Thyroid gland (tissue), 4 donors: ENCODE results near the gene RETREG1. TPM values are rescaled to one million over a fixed set of nuclear protein-coding genes. Genes with fewer than 3 reads are reported as not detected.

Experiments
- DNase-seq, 2 donors: peaks; one replicate each; pipeline ENCODE4 v3.0.0-alpha.2; 2019
- H3K27ac ChIP-seq, 3 donors: fragments of 200-600 bp; sonication (generic); 1 replicate in 2 of 3; 2 replicates in 1 of 3; pipeline ENCODE4 v1.5.1; 2016 to 2019; ENCODE audit warnings: mild to moderate bottlenecking in 1 of 3, moderate library complexity in 1 of 3
- H3K27me3 ChIP-seq: fragments of 200-600 bp; sonication (generic); one replicate; pipeline ENCODE4 v1.5.1; 2019
- H3K36me3 ChIP-seq, 2 donors: fragments of 200-600 bp; sonication (generic); one replicate each; pipeline ENCODE4 v1.5.1; 2016 to 2019
- H3K4me1 ChIP-seq, 2 donors: fragments of 200-600 bp; sonication (generic); one replicate each; pipeline ENCODE4 v1.5.1; 2017 to 2019
- H3K4me3 ChIP-seq, 3 donors: fragments of 200-600 bp; sonication (generic); replicated peaks in 1 of 3; 1 replicate in 2 of 3; 2 replicates in 1 of 3; pipeline ENCODE4 v1.5.1; 2016; ENCODE audit warnings: mild to moderate bottlenecking in 1 of 3
- H3K9me3 ChIP-seq: fragments of 200-600 bp; sonication (generic); one replicate; pipeline ENCODE4 v1.5.1; 2017
- POLR2A ChIP-seq, 2 donors: fragments of 450-650 bp; IDR thresholded peaks; one replicate each; pipeline ENCODE4 v1.6.1; 2017; ENCODE audit warnings: antibody characterized with exemption in 2 of 2, mild to moderate bottlenecking in 2 of 2, moderate library complexity in 1 of 2
- WGBS, 2 donors: methylation state at CpG; one replicate each; pipeline ENCODE4 v1.1.5; 2017; 5-methylcytosine and 5-hydroxymethylcytosine counted together
- intact Hi-C: fragments of 100-400 bp; cut with DNase I; formaldehyde crosslinking; loops from one replicate; pipeline ENCODE4 v1.15.1; 2023
- total RNA-seq, 4 donors: library from RNA; depleted of rRNA; stranded (reverse); fragments of >200 nt; gene quantifications; one replicate each; pipeline ENCODE4 v1.2.3, GENCODE V29; 2016
- TF ChIP-seq, protein P1 (sequence below), 6 experiments: fragments of 200-600 bp in 3 of 6; fragments of 450-650 bp in 3 of 6; sonication (generic) in 3 of 6; IDR thresholded peaks; one replicate each; pipeline ENCODE4 v1.5.1; 2016 to 2019; ENCODE audit warnings: antibody characterized with exemption in 6 of 6, mild to moderate bottlenecking in 2 of 6, inconsistent platforms in 1 of 6, moderate library complexity in 1 of 6

Gene RETREG1
- total RNA-seq, 4 donors from 2014 or later, result 14.8 to 22.1 (median 17.9) TPM

GRCh38 chr5:16606628-16607027 lies 10.2 kb downstream of the RETREG1 start:
- intact Hi-C loops, result no loop called here
- H3K36me3 ChIP-seq, result no peaks in the 10 kb centered on the region
- H3K27ac ChIP-seq, result no peak overlapping the region
- no peaks in the 10 kb centered on the region for H3K4me1 ChIP-seq
- DNase-seq, result no peak
- WGBS, 2 donors, result 96 to 100% methylated on average over 1 of the region's 1 CpG
- TF ChIP-seq, protein P1, sequence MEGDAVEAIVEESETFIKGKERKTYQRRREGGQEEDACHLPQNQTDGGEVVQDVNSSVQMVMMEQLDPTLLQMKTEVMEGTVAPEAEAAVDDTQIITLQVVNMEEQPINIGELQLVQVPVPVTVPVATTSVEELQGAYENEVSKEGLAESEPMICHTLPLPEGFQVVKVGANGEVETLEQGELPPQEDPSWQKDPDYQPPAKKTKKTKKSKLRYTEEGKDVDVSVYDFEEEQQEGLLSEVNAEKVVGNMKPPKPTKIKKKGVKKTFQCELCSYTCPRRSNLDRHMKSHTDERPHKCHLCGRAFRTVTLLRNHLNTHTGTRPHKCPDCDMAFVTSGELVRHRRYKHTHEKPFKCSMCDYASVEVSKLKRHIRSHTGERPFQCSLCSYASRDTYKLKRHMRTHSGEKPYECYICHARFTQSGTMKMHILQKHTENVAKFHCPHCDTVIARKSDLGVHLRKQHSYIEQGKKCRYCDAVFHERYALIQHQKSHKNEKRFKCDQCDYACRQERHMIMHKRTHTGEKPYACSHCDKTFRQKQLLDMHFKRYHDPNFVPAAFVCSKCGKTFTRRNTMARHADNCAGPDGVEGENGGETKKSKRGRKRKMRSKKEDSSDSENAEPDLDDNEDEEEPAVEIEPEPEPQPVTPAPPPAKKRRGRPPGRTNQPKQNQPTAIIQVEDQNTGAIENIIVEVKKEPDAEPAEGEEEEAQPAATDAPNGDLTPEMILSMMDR (IDR thresholded peaks at IDR 0.05), result no peak
- no peak for TF ChIP-seq POLR2A (IDR thresholded peaks at IDR 0.05)
- H3K4me3 ChIP-seq, result no peak overlapping the region
- no peaks in the 10 kb centered on the region for H3K27me3 ChIP-seq
- H3K9me3 ChIP-seq, result no peaks in the 10 kb centered on the region

GRCh38 chr5:16603701-16604100 lies 13.1 kb downstream of the RETREG1 start:
- H3K27ac ChIP-seq, result no peak overlapping the region
- no peaks in the 10 kb centered on the region for H3K36me3 ChIP-seq
- no peak overlapping the region for H3K4me3 ChIP-seq
- intact Hi-C loops, result no loop called here
- no peaks in the 10 kb centered on the region for H3K27me3 ChIP-seq
- WGBS, 2 donors, result 87 to 90% methylated on average over 6 of the region's 6 CpGs
- peaks cover 8 to 10% of the 10 kb centered on the region in 2 donors for H3K4me1 ChIP-seq
- no peaks in the 10 kb centered on the region for H3K9me3 ChIP-seq
- DNase-seq, result no peak
- no peak for TF ChIP-seq POLR2A (IDR thresholded peaks at IDR 0.05)
- TF ChIP-seq, protein P1 (IDR thresholded peaks at IDR 0.05), result no peak

DNA sequence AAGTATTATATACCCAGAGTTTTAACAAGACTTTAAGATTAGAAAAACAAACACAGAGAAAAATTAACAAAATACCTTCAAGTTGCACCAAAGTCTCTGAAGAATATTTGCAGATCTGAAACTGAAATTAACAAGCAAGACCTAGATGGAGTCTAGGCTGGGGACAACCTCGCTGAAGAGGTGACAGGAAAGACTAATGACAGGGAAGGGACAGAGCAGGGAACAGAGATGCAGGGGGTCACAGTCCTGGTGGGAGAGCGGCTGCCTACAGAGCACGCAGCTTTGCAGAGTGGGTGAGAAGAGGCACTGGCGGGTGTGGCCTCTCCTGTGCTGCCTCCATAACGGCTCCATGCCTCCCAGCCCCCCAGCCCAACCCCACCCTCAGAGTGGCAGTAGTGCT lies 13.5 kb downstream of the RETREG1 start:
- WGBS, 2 donors, result 79 to 81% methylated on average over 5 of the region's 5 CpGs
- no peak overlapping the region for H3K27ac ChIP-seq
- H3K4me3 ChIP-seq, result no peak overlapping the region
- H3K27me3 ChIP-seq, result no peaks in the 10 kb centered on the region
- H3K4me1 ChIP-seq, result peaks cover 8 to 11% of the 10 kb centered on the region in 2 donors
- H3K9me3 ChIP-seq, result no peaks in the 10 kb centered on the region
- TF ChIP-seq, protein P1 (IDR thresholded peaks at IDR 0.05), result no peak
- TF ChIP-seq POLR2A (IDR thresholded peaks at IDR 0.05), result no peak
- no peaks in the 10 kb centered on the region for H3K36me3 ChIP-seq
- DNase-seq, result no peak
- intact Hi-C loops, result no loop called here

DNA sequence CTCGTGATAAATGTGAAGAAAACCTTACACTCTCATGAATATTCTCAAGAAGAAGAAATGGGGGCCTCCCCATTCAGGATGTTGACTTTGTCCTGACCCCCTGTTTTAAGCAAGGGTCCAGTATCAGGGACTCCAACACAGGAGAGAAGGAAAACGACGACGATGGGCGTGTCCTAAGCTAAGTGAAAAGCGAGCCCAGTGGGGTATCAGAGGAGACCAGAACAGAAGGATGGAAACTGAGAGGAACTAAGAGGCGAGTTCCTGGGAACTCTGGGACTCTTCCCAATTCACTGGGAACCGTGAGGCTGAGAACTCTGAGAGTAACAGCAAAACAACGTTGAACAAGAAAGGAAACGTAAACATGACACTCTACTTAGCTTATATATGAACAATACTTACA lies 14.6 kb downstream of the RETREG1 start:
- intact Hi-C loops, result no loop called here
- TF ChIP-seq, protein P1 (IDR thresholded peaks at IDR 0.05), result no peak
- no peak for TF ChIP-seq POLR2A (IDR thresholded peaks at IDR 0.05)
- Histone ChIP-seq H3K4me1 (peaks cover 8 to 15% of the 10 kb centered on the region in 2 donors), H3K9me3 (no peaks in the 10 kb centered on the region), H3K27me3 (no peaks in the 10 kb centered on the region), H3K36me3 (no peaks in the 10 kb centered on the region), H3K4me3 (no peak overlapping the region), H3K27ac (no peak overlapping the region)
- no peak for DNase-seq
- 77 to 90% methylated on average over 10 of the region's 10 CpGs for WGBS, 2 donors

DNA sequence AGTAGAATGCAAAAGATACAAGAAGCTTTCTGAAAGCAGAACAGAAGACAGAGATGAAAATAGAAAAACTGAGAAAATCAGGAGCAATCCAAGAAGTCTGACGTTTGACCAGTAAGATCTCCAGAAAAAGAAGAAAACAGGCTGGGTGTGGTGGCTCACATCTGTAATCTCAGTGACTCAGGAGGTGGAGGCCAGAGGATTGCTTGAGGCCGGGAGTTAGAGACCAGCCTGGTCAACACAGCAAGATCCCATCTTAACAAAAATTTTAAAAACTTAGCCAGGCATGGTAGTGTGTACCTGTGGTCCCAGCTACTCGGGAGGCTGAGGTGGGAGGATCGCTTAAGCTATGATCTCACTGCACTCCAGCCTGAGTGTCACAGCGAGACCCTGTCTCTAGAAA lies 15.9 kb downstream of the RETREG1 start:
- DNase-seq, result no peak
- Histone ChIP-seq H3K36me3 (no peaks in the 10 kb centered on the region), H3K4me3 (no peak overlapping the region), H3K9me3 (no peaks in the 10 kb centered on the region), H3K4me1 (peaks cover 8 to 15% of the 10 kb centered on the region in 2 donors), H3K27ac (no peak overlapping the region), H3K27me3 (no peaks in the 10 kb centered on the region)
- TF ChIP-seq POLR2A (IDR thresholded peaks at IDR 0.05), result no peak
- TF ChIP-seq, protein P1 (IDR thresholded peaks at IDR 0.05), result no peak
- 85 to 87% methylated on average over 5 of the region's 5 CpGs for WGBS, 2 donors
- intact Hi-C loops, result no loop called here
